H1 (cell line): ENCODE data around the gene ORAI3. TPM values are rescaled to one million over a fixed set of nuclear protein-coding genes. Genes with fewer than 3 reads are reported as not detected.

Source experiments
- CTCF ChIA-PET: fragments of 300-600 bp; sonication (Branson Sonifier 250); formaldehyde crosslinking; loops from one replicate; lab custom pipeline; 2021; ENCODE audit not compliant: partially characterized antibody; lab: Charles Lee
- POLR2A ChIA-PET: fragments of 300-600 bp; sonication (Branson Sonifier 250); formaldehyde crosslinking; loops from one replicate; lab custom pipeline; 2021; ENCODE audit warnings: inconsistent platforms; ENCODE audit not compliant: partially characterized antibody; lab: Charles Lee
- DNase-seq, 2 experiments: peaks; one replicate each; pipeline versions ENCODE4 v3.0.0 to v3.0.0-alpha.2; 2010 to 2022; ENCODE audit warnings: low spot score in 2 of 2, low read depth in 1 of 2, mixed read lengths in 1 of 2
- FAIRE-seq: peaks from 2 replicates; lab custom pipeline; 2011; peaks lifted over from hg19 to GRCh38; lab: Jason Lieb, UNC
- H2AFZ ChIP-seq: 2 replicates; pipeline ENCODE4 v1.8.1; 2012; ENCODE audit warnings: low read length, inconsistent platforms
- H2AK5ac ChIP-seq: 2 replicates; pipeline ENCODE4 v1.6.1; 2013; ENCODE audit warnings: low read depth, low read length
- H2BK120ac ChIP-seq: replicated peaks from 2 replicates; pipeline ENCODE3; 2013; ENCODE audit warnings: low read depth, low read length, inconsistent platforms
- H2BK12ac ChIP-seq: 2 replicates; pipeline ENCODE4 v1.6.1; 2013; ENCODE audit warnings: low read depth, low read length
- H2BK15ac ChIP-seq: 2 replicates; pipeline ENCODE4 v1.6.1; 2013; ENCODE audit warnings: low read length
- H2BK20ac ChIP-seq: 2 replicates; pipeline ENCODE4 v1.6.1; 2013; ENCODE audit warnings: low read length
- H2BK5ac ChIP-seq: 2 replicates; pipeline ENCODE4 v1.6.1; 2013; ENCODE audit warnings: low read depth, low read length
- H3K14ac ChIP-seq: 2 replicates; pipeline ENCODE4 v1.6.1; 2013; ENCODE audit warnings: inconsistent platforms; ENCODE audit not compliant: insufficient read length
- H3K18ac ChIP-seq: 2 replicates; pipeline ENCODE4 v1.6.1; 2013; ENCODE audit warnings: low read length; ENCODE audit errors: extremely low read depth
- H3K23ac ChIP-seq: 2 replicates; pipeline ENCODE4 v1.6.1; 2013; ENCODE audit warnings: inconsistent platforms; ENCODE audit not compliant: insufficient read length
- H3K23me2 ChIP-seq: 2 replicates; pipeline ENCODE4 v1.6.1; 2013; ENCODE audit warnings: low read depth, low read length
- H3K27ac ChIP-seq: 2 replicates; pipeline ENCODE4 v1.6.1; 2011; ENCODE audit warnings: low read depth, low read length, inconsistent platforms
- H3K27me3 ChIP-seq, 4 experiments: replicated peaks in 1 of 4; 1 replicate in 1 of 4; 2 replicates in 3 of 4; pipeline versions ENCODE4 v1.6.1 to v1.8.1; 2011 to 2013; ENCODE audit warnings: low read length in 3 of 4, mild to moderate bottlenecking in 3 of 4, inconsistent platforms in 2 of 4, mixed read lengths in 2 of 4, moderate library complexity in 1 of 4; ENCODE audit not compliant: control insufficient read depth in 3 of 4, insufficient read depth in 3 of 4; ENCODE audit errors: extremely low read depth in 1 of 4
- H3K36me3 ChIP-seq, 4 experiments: 2 replicates each; pipeline versions ENCODE4 v1.6.1 to v1.8.1; 2011 to 2013; ENCODE audit warnings: mild to moderate bottlenecking in 4 of 4, low read length in 3 of 4, moderate library complexity in 2 of 4, control low read depth in 1 of 4, inconsistent platforms in 1 of 4; ENCODE audit not compliant: insufficient read depth in 4 of 4, control insufficient read depth in 2 of 4
- H3K4ac ChIP-seq: replicated peaks from 2 replicates; pipeline ENCODE3; 2013; ENCODE audit warnings: low read length, low read depth, mixed read lengths, inconsistent platforms; ENCODE audit not compliant: insufficient read length
- H3K4me1 ChIP-seq, 4 experiments: replicated peaks in 1 of 4; 1 replicate in 1 of 4; 2 replicates in 3 of 4; pipeline versions ENCODE4 v1.6.1 to v1.8.1; 2011 to 2013; ENCODE audit warnings: low read length in 3 of 4, inconsistent platforms in 2 of 4, mixed read lengths in 1 of 4; ENCODE audit not compliant: insufficient read depth in 4 of 4, control insufficient read depth in 3 of 4
- H3K4me2 ChIP-seq, 2 experiments: 2 replicates each; pipeline versions ENCODE4 v1.6.1 to v1.8.1; 2011 to 2013; ENCODE audit warnings: low read depth in 2 of 2, low read length in 2 of 2, control low read depth in 1 of 2, inconsistent platforms in 1 of 2, mild to moderate bottlenecking in 1 of 2; ENCODE audit not compliant: insufficient read depth in 1 of 2
- H3K4me3 ChIP-seq, 4 experiments: fragments of 200-600, 300-600 bp in 1 of 4; sonication (generic), shearing (Covaris generic), sonication (Bioruptor Twin) in 1 of 4; 2 replicates each; pipeline versions ENCODE4 v1.5.1 to v1.8.1; 2011 to 2016; ENCODE audit warnings: low read length in 4 of 4, low read depth in 3 of 4, control low read depth in 2 of 4, inconsistent platforms in 2 of 4, mild to moderate bottlenecking in 2 of 4, mixed read lengths in 1 of 4, moderate library complexity in 1 of 4; ENCODE audit not compliant: insufficient read depth in 2 of 4; ENCODE audit errors: extremely low read depth in 1 of 4
- H3K56ac ChIP-seq: replicated peaks from 2 replicates; pipeline ENCODE3; 2013; ENCODE audit warnings: low read depth, mild to moderate bottlenecking, mixed read lengths, low read length, inconsistent platforms; ENCODE audit not compliant: insufficient read length
- H3K79me1 ChIP-seq: 2 replicates; pipeline ENCODE4 v1.6.1; 2013; ENCODE audit warnings: low read depth, low read length, control low read depth
- H3K79me2 ChIP-seq, 2 experiments: 2 replicates each; pipeline versions ENCODE4 v1.6.1 to v1.8.1; 2012 to 2013; ENCODE audit warnings: low read length in 2 of 2, mild to moderate bottlenecking in 2 of 2, inconsistent platforms in 1 of 2; ENCODE audit not compliant: insufficient read depth in 2 of 2, control insufficient read depth in 1 of 2
- H3K9ac ChIP-seq, 4 experiments: replicated peaks in 1 of 4; 1 replicate in 1 of 4; 2 replicates in 3 of 4; pipeline versions ENCODE4 v1.6.1 to v1.8.1; 2011 to 2013; ENCODE audit warnings: low read depth in 3 of 4, low read length in 3 of 4, control low read depth in 2 of 4, mild to moderate bottlenecking in 2 of 4, moderate library complexity in 2 of 4, inconsistent platforms in 1 of 4; ENCODE audit errors: extremely low read depth in 1 of 4
- H3K9me3 ChIP-seq, 2 experiments: 2 replicates each; pipeline versions ENCODE4 v1.6.1 to v1.8.1; 2012 to 2013; ENCODE audit warnings: mild to moderate bottlenecking in 2 of 2, moderate library complexity in 2 of 2, control low read depth in 1 of 2, inconsistent platforms in 1 of 2, low read depth in 1 of 2, low read length in 1 of 2, mixed read lengths in 1 of 2; ENCODE audit not compliant: insufficient read depth in 2 of 2
- H4K20me1 ChIP-seq, 2 experiments: replicated peaks in 1 of 2; 2 replicates each; pipeline versions ENCODE3 to v1.8.1; 2011 to 2013; ENCODE audit warnings: inconsistent platforms in 2 of 2, low read length in 2 of 2, mild to moderate bottlenecking in 1 of 2; ENCODE audit not compliant: insufficient read depth in 2 of 2, control insufficient read depth in 1 of 2
- H4K5ac ChIP-seq: 2 replicates; pipeline ENCODE4 v1.6.1; 2013; ENCODE audit warnings: low read length, low read depth, mixed read lengths, inconsistent platforms; ENCODE audit not compliant: insufficient read length
- H4K8ac ChIP-seq: 2 replicates; pipeline ENCODE4 v1.8.0; 2013; ENCODE audit warnings: mild to moderate bottlenecking, moderate library complexity, low read length, inconsistent platforms; ENCODE audit not compliant: insufficient read depth; ENCODE audit errors: extremely low read depth
- H4K91ac ChIP-seq: replicated peaks from 2 replicates; pipeline ENCODE3; 2013; ENCODE audit warnings: low read length, mixed read lengths, inconsistent platforms; ENCODE audit not compliant: insufficient read length
- BACH1 ChIP-seq: IDR thresholded peaks from 2 replicates; pipeline ENCODE4 v1.6.1; 2012; ENCODE audit warnings: low read length, improper control_type of control experiment
- BCL11A ChIP-seq, 2 experiments: IDR thresholded peaks; one replicate each; pipeline ENCODE4 v1.6.1; 2011; ENCODE audit warnings: low read depth in 2 of 2, low read length in 2 of 2, mild to moderate bottlenecking in 2 of 2
- CHD1 ChIP-seq: IDR thresholded peaks from 2 replicates; pipeline ENCODE4 v1.6.1; 2012; ENCODE audit warnings: low read depth, low read length, improper control_type of control experiment
- EGR1 ChIP-seq: IDR thresholded peaks from 2 replicates; pipeline ENCODE4 v1.6.1; 2011; ENCODE audit warnings: low read depth, low read length, borderline replicate concordance
- EP300 ChIP-seq, 2 experiments: IDR thresholded peaks; 1 replicate in 1 of 2; 2 replicates in 1 of 2; pipeline ENCODE4 v1.6.1; 2011 to 2012; ENCODE audit warnings: low read depth in 2 of 2, low read length in 2 of 2, mild to moderate bottlenecking in 2 of 2, borderline replicate concordance in 1 of 2, inconsistent platforms in 1 of 2, moderate library complexity in 1 of 2
- GTF2F1 ChIP-seq: IDR thresholded peaks from 2 replicates; pipeline ENCODE4 v1.6.1; 2012; ENCODE audit warnings: low read depth, low read length, improper control_type of control experiment, borderline replicate concordance
- JUND ChIP-seq: IDR thresholded peaks from 2 replicates; pipeline ENCODE4 v1.6.1; 2011; ENCODE audit warnings: mild to moderate bottlenecking, improper control_type of control experiment, low read length
- POLR2A ChIP-seq, 2 experiments: IDR thresholded peaks; 1 replicate in 1 of 2; 2 replicates in 1 of 2; pipeline ENCODE4 v1.6.1; 2011; ENCODE audit warnings: low read depth in 2 of 2, low read length in 2 of 2, mild to moderate bottlenecking in 2 of 2; ENCODE audit errors: control extremely low read depth in 1 of 2
- POU5F1 ChIP-seq: IDR thresholded peaks from 2 replicates; pipeline ENCODE4 v1.6.1; 2011; ENCODE audit warnings: low read depth, mild to moderate bottlenecking, low read length, moderate library complexity
- TAF1 ChIP-seq: IDR thresholded peaks from 2 replicates; pipeline ENCODE4 v1.6.1; 2011; ENCODE audit warnings: mild to moderate bottlenecking, low read depth, low read length
- WGBS, 2 experiments: shearing (Covaris generic) in 1 of 2; methylation state at CpG; one replicate each; pipeline versions ENCODE4 v1.1.6 to v1.1.7; 2013 to 2015; ENCODE audit warnings: low lambda C conversion rate in 2 of 2, mixed read lengths in 2 of 2, inconsistent platforms in 1 of 2, low coverage in 1 of 2, missing lambda C conversion rate in 1 of 2; ENCODE audit not compliant: insufficient replicate concordance in 2 of 2, insufficient coverage in 1 of 2, insufficient read length in 1 of 2; ENCODE audit errors: extremely low coverage in 1 of 2, missing lambda C conversion rate in 1 of 2; 5-methylcytosine and 5-hydroxymethylcytosine counted together
- polyA plus RNA-seq, 7 experiments: library from polyadenylated mRNA; depleted of rRNA in 3 of 7; stranded (reverse) in 5 of 7; unstranded in 2 of 7; fragments of >200 nt in 5 of 7; fragments of 200-250 nt in 2 of 7; gene quantifications; 1 replicate in 5 of 7; 2 replicates in 1 of 7; 4 replicates in 1 of 7; pipeline versions ENCODE4 v1.2.1 to v1.2.3, GENCODE V29; 2011 to 2013; ENCODE audit warnings: missing spikeins in 2 of 7, mixed read lengths in 2 of 7
- total RNA-seq: library from RNA; stranded (reverse); fragmentation: NEBNext Ultra II Directional; extraction: Animal tissue kit (Norgen Biotek cat#: 25700); gene quantifications from 2 replicates; pipeline ENCODE4 v1.2.1, GENCODE V29; 2021
- TF ChIP-seq, protein P1 (sequence below): IDR thresholded peaks from 2 replicates; pipeline ENCODE4 v1.6.1; 2012; ENCODE audit warnings: inconsistent platforms
- TF ChIP-seq, protein P2 (sequence below): IDR thresholded peaks from 2 replicates; pipeline ENCODE4 v1.6.1; 2011; ENCODE audit warnings: low read depth, mild to moderate bottlenecking, low read length; ENCODE audit not compliant: insufficient read depth

Gene ORAI3
- total and polyA plus RNA-seq, 2 of the 8 experiments (the other 6 are each of a cell fraction or from before 2014, with no cell fraction given): 8.7 to 24.5 TPM

DNA sequence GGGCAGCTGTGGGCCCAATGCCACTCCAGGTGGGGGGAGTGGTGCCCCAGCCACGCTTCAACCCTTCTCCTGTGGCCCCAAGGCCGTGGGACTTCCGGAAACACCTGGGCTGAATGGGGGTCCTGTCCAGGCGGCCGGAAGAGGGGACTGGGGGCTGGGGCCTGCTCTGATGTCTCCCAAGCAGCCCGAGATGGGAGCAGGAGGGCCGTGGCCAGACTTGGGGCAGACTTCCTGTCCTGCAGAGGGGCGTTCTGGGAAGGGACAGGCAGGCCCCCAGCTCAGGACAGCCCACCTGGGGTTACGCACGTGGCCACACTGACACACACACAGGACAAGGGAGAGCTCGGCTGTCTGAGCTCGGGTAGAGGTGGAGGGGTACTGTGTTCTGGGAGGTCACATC, 41.2 kb downstream of the ORAI3 start:
- 90% methylated on average over 12 of the region's 12 CpGs; no CpG with 5 or more reads in 1 of the 2 experiments for WGBS, 2 experiments
- H3K56ac ChIP-seq: no peak overlapping the region
- H3K79me2 ChIP-seq: no peaks in the 10 kb centered on the region
- no peak overlapping the region for H3K4ac ChIP-seq
- CTCF ChIA-PET: interaction anchor here (1.5 kb wide), 1 partner anchor 52 kb away, joined by 4 read pairs; no protein-coding TSS in a partner anchor
- POLR2A ChIA-PET: interaction anchor here (0.7 kb wide), 1 partner anchor 24 kb away, joined by 3 read pairs; no protein-coding TSS in a partner anchor
- no peak overlapping the region for H2BK12ac ChIP-seq
- no peak overlapping the region for H2BK15ac ChIP-seq
- no peak overlapping the region; a peak in 1 of 7 replicates for H3K9ac ChIP-seq
- H3K27me3 ChIP-seq: no peaks in the 10 kb centered on the region; a peak in 1 of 7 replicates
- no peak overlapping the region for H2AFZ ChIP-seq
- H3K27ac ChIP-seq: no peak overlapping the region; the same call in 1 of the 2 replicates
- no peak overlapping the region for H3K18ac ChIP-seq
- no peak overlapping the region for H3K4me2 ChIP-seq
- H3K23me2 ChIP-seq: peaks cover 2% of the 10 kb centered on the region; the same call in 1 of the 2 replicates
- H4K91ac ChIP-seq: no peak overlapping the region
- no peak overlapping the region for H2BK20ac ChIP-seq
- peaks cover 0 to 5% (median 2%) of the 10 kb centered on the region in 4 experiments; a peak in 4 of 7 replicates for H3K4me1 ChIP-seq
- H3K23ac ChIP-seq: no peak overlapping the region
- no peak overlapping the region for H2AK5ac ChIP-seq
- H4K20me1 ChIP-seq: peaks cover 0 to 3% of the 10 kb centered on the region in 2 experiments
- no peaks in the 10 kb centered on the region for H3K79me1 ChIP-seq
- no peaks in the 10 kb centered on the region for H3K9me3 ChIP-seq
- H3K36me3 ChIP-seq: no peaks in the 10 kb centered on the region
- H3K14ac ChIP-seq: no peak overlapping the region
- FAIRE-seq: no peak
- H2BK5ac ChIP-seq: no peak overlapping the region
- no peak overlapping the region for H4K5ac ChIP-seq
- no peak for DNase-seq
- H4K8ac ChIP-seq: no peak overlapping the region
- H2BK120ac ChIP-seq: no peak overlapping the region
- H3K4me3 ChIP-seq: no peak overlapping the region
- TF ChIP-seq BACH1 (no peak), EP300 (IDR thresholded peaks at IDR 0.05; ENCODE audit: borderline replicate concordance in 1 of 2, low read depth in 2 of 2, low read length in 2 of 2) (no peak), JUND (no peak), GTF2F1 (no peak), CHD1 (no peak), POU5F1 (no peak), EGR1 (no peak), POLR2A (IDR thresholded peaks at IDR 0.05; ENCODE audit: control extremely low read depth in 1 of 2, low read depth in 2 of 2, low read length in 2 of 2) (no peak), TAF1 (no peak), BCL11A (IDR thresholded peaks at IDR 0.05; ENCODE audit: low read depth in 2 of 2, low read length in 2 of 2) (no peak)
- TF ChIP-seq, protein P1, sequence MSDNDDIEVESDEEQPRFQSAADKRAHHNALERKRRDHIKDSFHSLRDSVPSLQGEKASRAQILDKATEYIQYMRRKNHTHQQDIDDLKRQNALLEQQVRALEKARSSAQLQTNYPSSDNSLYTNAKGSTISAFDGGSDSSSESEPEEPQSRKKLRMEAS: no peak
- TF ChIP-seq, protein P2, sequence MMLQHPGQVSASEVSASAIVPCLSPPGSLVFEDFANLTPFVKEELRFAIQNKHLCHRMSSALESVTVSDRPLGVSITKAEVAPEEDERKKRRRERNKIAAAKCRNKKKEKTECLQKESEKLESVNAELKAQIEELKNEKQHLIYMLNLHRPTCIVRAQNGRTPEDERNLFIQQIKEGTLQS: no peak
